ENCODE results near the gene RMI2. TPM values are rescaled to one million over a fixed set of nuclear protein-coding genes. Genes with fewer than 3 reads are reported as not detected.
A peak's percentile ranks its signal among the peaks of the same experiment; 100 is the strongest.

RMI2 gene
- total and polyA plus RNA-seq, 2 of the 8 experiments (the other 6 are each of a cell fraction or from before 2014, with no cell fraction given), result 58.2 to 96.0 TPM

DNA sequence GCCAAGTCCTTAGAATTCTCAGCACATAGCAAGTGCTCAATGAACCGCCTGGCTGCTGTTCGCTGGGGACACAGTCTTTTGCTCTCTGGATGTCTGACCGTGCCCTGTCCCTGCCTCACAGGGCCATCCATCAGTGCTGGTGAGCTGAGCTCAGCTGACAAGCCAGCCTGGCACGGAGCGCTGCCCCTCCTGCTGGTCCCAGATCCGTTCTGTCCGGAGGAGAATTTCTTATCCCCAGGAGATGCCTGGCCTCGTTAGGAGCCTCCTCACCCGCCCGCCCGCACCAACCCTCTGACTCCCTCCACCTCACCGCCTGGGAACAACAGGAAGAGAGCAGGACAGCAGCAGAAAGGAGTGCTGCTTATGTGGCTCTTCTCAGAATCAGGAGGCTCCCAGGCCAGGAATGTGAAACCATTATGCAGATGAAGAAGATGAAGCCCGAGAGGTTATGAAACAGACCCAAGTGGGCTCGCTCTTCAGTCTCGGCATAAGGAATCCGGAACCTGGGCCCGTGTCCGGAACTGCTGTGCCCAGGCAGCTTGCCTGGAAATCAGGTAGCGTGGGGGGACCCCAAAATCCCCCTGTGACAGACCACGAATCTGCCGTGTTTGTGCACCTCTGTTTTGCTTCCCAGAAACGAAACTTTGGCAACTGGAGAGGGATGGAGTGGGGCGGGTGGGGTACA lies 28.8 kb upstream of the RMI2 start (continued):
- TF ChIP-seq TAF1 (IDR thresholded peaks at IDR 0.05; ENCODE audit: low read depth, low read length) (peak; percentile 48; the same call in 1 of the 2 replicates), RAD21 (IDR thresholded peaks at IDR 0.05 in 1 of 2, conservative IDR thresholded peaks at IDR 0.05 in 1 of 2; ENCODE audit: low read depth in 2 of 2, low read length in 2 of 2) (peak in 1 of 2 experiments; percentile 34; a peak in 1 of 4 replicates), BACH1 (IDR thresholded peaks at IDR 0.05; ENCODE audit: low read length) (no peak), NANOG (IDR thresholded peaks at IDR 0.05; ENCODE audit: insufficient read depth, low read depth, low read length, poor library complexity, severe bottlenecking) (no peak)
